H1 (cell line): ENCODE results near the gene POU5F1. TPM values are rescaled to one million over a fixed set of nuclear protein-coding genes. Genes with fewer than 3 reads are reported as not detected.
A peak's percentile ranks its signal among the peaks of the same experiment; 100 is the strongest.

Source experiments
- CTCF ChIA-PET: fragments of 300-600 bp; sonication (Branson Sonifier 250); formaldehyde crosslinking; loops from one replicate; lab custom pipeline; 2021; ENCODE audit not compliant: partially characterized antibody; lab: Charles Lee
- POLR2A ChIA-PET: fragments of 300-600 bp; sonication (Branson Sonifier 250); formaldehyde crosslinking; loops from one replicate; lab custom pipeline; 2021; ENCODE audit warnings: inconsistent platforms; ENCODE audit not compliant: partially characterized antibody; lab: Charles Lee
- DNase-seq, 2 experiments: peaks; one replicate each; pipeline versions ENCODE4 v3.0.0 to v3.0.0-alpha.2; 2010 to 2022; ENCODE audit warnings: low spot score in 2 of 2, low read depth in 1 of 2, mixed read lengths in 1 of 2
- FAIRE-seq: peaks from 2 replicates; lab custom pipeline; 2011; peaks lifted over from hg19 to GRCh38; lab: Jason Lieb, UNC
- H2AFZ ChIP-seq: 2 replicates; pipeline ENCODE4 v1.8.1; 2012; ENCODE audit warnings: low read length, inconsistent platforms
- H2AK5ac ChIP-seq: 2 replicates; pipeline ENCODE4 v1.6.1; 2013; ENCODE audit warnings: low read depth, low read length
- H2BK120ac ChIP-seq: replicated peaks from 2 replicates; pipeline ENCODE3; 2013; ENCODE audit warnings: low read depth, low read length, inconsistent platforms
- H2BK12ac ChIP-seq: 2 replicates; pipeline ENCODE4 v1.6.1; 2013; ENCODE audit warnings: low read depth, low read length
- H2BK15ac ChIP-seq: 2 replicates; pipeline ENCODE4 v1.6.1; 2013; ENCODE audit warnings: low read length
- H2BK20ac ChIP-seq: 2 replicates; pipeline ENCODE4 v1.6.1; 2013; ENCODE audit warnings: low read length
- H2BK5ac ChIP-seq: 2 replicates; pipeline ENCODE4 v1.6.1; 2013; ENCODE audit warnings: low read depth, low read length
- H3K14ac ChIP-seq: 2 replicates; pipeline ENCODE4 v1.6.1; 2013; ENCODE audit warnings: inconsistent platforms; ENCODE audit not compliant: insufficient read length
- H3K18ac ChIP-seq: 2 replicates; pipeline ENCODE4 v1.6.1; 2013; ENCODE audit warnings: low read length; ENCODE audit errors: extremely low read depth
- H3K23ac ChIP-seq: 2 replicates; pipeline ENCODE4 v1.6.1; 2013; ENCODE audit warnings: inconsistent platforms; ENCODE audit not compliant: insufficient read length
- H3K23me2 ChIP-seq: 2 replicates; pipeline ENCODE4 v1.6.1; 2013; ENCODE audit warnings: low read depth, low read length
- H3K27ac ChIP-seq: 2 replicates; pipeline ENCODE4 v1.6.1; 2011; ENCODE audit warnings: low read depth, low read length, inconsistent platforms
- H3K27me3 ChIP-seq, 4 experiments: replicated peaks in 1 of 4; 1 replicate in 1 of 4; 2 replicates in 3 of 4; pipeline versions ENCODE4 v1.6.1 to v1.8.1; 2011 to 2013; ENCODE audit warnings: low read length in 3 of 4, mild to moderate bottlenecking in 3 of 4, inconsistent platforms in 2 of 4, mixed read lengths in 2 of 4, moderate library complexity in 1 of 4; ENCODE audit not compliant: control insufficient read depth in 3 of 4, insufficient read depth in 3 of 4; ENCODE audit errors: extremely low read depth in 1 of 4
- H3K36me3 ChIP-seq, 4 experiments: 2 replicates each; pipeline versions ENCODE4 v1.6.1 to v1.8.1; 2011 to 2013; ENCODE audit warnings: mild to moderate bottlenecking in 4 of 4, low read length in 3 of 4, moderate library complexity in 2 of 4, control low read depth in 1 of 4, inconsistent platforms in 1 of 4; ENCODE audit not compliant: insufficient read depth in 4 of 4, control insufficient read depth in 2 of 4
- H3K4ac ChIP-seq: replicated peaks from 2 replicates; pipeline ENCODE3; 2013; ENCODE audit warnings: low read length, low read depth, mixed read lengths, inconsistent platforms; ENCODE audit not compliant: insufficient read length
- H3K4me1 ChIP-seq, 4 experiments: replicated peaks in 1 of 4; 1 replicate in 1 of 4; 2 replicates in 3 of 4; pipeline versions ENCODE4 v1.6.1 to v1.8.1; 2011 to 2013; ENCODE audit warnings: low read length in 3 of 4, inconsistent platforms in 2 of 4, mixed read lengths in 1 of 4; ENCODE audit not compliant: insufficient read depth in 4 of 4, control insufficient read depth in 3 of 4
- H3K4me2 ChIP-seq, 2 experiments: 2 replicates each; pipeline versions ENCODE4 v1.6.1 to v1.8.1; 2011 to 2013; ENCODE audit warnings: low read depth in 2 of 2, low read length in 2 of 2, control low read depth in 1 of 2, inconsistent platforms in 1 of 2, mild to moderate bottlenecking in 1 of 2; ENCODE audit not compliant: insufficient read depth in 1 of 2
- H3K4me3 ChIP-seq, 4 experiments: fragments of 200-600, 300-600 bp in 1 of 4; sonication (generic), shearing (Covaris generic), sonication (Bioruptor Twin) in 1 of 4; 2 replicates each; pipeline versions ENCODE4 v1.5.1 to v1.8.1; 2011 to 2016; ENCODE audit warnings: low read length in 4 of 4, low read depth in 3 of 4, control low read depth in 2 of 4, inconsistent platforms in 2 of 4, mild to moderate bottlenecking in 2 of 4, mixed read lengths in 1 of 4, moderate library complexity in 1 of 4; ENCODE audit not compliant: insufficient read depth in 2 of 4; ENCODE audit errors: extremely low read depth in 1 of 4
- H3K56ac ChIP-seq: replicated peaks from 2 replicates; pipeline ENCODE3; 2013; ENCODE audit warnings: low read depth, mild to moderate bottlenecking, mixed read lengths, low read length, inconsistent platforms; ENCODE audit not compliant: insufficient read length
- H3K79me1 ChIP-seq: 2 replicates; pipeline ENCODE4 v1.6.1; 2013; ENCODE audit warnings: low read depth, low read length, control low read depth
- H3K79me2 ChIP-seq, 2 experiments: 2 replicates each; pipeline versions ENCODE4 v1.6.1 to v1.8.1; 2012 to 2013; ENCODE audit warnings: low read length in 2 of 2, mild to moderate bottlenecking in 2 of 2, inconsistent platforms in 1 of 2; ENCODE audit not compliant: insufficient read depth in 2 of 2, control insufficient read depth in 1 of 2
- H3K9ac ChIP-seq, 4 experiments: replicated peaks in 1 of 4; 1 replicate in 1 of 4; 2 replicates in 3 of 4; pipeline versions ENCODE4 v1.6.1 to v1.8.1; 2011 to 2013; ENCODE audit warnings: low read depth in 3 of 4, low read length in 3 of 4, control low read depth in 2 of 4, mild to moderate bottlenecking in 2 of 4, moderate library complexity in 2 of 4, inconsistent platforms in 1 of 4; ENCODE audit errors: extremely low read depth in 1 of 4
- H3K9me3 ChIP-seq, 2 experiments: 2 replicates each; pipeline versions ENCODE4 v1.6.1 to v1.8.1; 2012 to 2013; ENCODE audit warnings: mild to moderate bottlenecking in 2 of 2, moderate library complexity in 2 of 2, control low read depth in 1 of 2, inconsistent platforms in 1 of 2, low read depth in 1 of 2, low read length in 1 of 2, mixed read lengths in 1 of 2; ENCODE audit not compliant: insufficient read depth in 2 of 2
- H4K20me1 ChIP-seq, 2 experiments: replicated peaks in 1 of 2; 2 replicates each; pipeline versions ENCODE3 to v1.8.1; 2011 to 2013; ENCODE audit warnings: inconsistent platforms in 2 of 2, low read length in 2 of 2, mild to moderate bottlenecking in 1 of 2; ENCODE audit not compliant: insufficient read depth in 2 of 2, control insufficient read depth in 1 of 2
- H4K5ac ChIP-seq: 2 replicates; pipeline ENCODE4 v1.6.1; 2013; ENCODE audit warnings: low read length, low read depth, mixed read lengths, inconsistent platforms; ENCODE audit not compliant: insufficient read length
- H4K8ac ChIP-seq: 2 replicates; pipeline ENCODE4 v1.8.0; 2013; ENCODE audit warnings: mild to moderate bottlenecking, moderate library complexity, low read length, inconsistent platforms; ENCODE audit not compliant: insufficient read depth; ENCODE audit errors: extremely low read depth
- H4K91ac ChIP-seq: replicated peaks from 2 replicates; pipeline ENCODE3; 2013; ENCODE audit warnings: low read length, mixed read lengths, inconsistent platforms; ENCODE audit not compliant: insufficient read length
- CBX8 ChIP-seq: fragments of 300-800, 300-1000 bp; sonication (generic); IDR thresholded peaks from 2 replicates; pipeline ENCODE4 v1.7.1; 2016; ENCODE audit warnings: low read depth, low read length, borderline replicate concordance
- JUN ChIP-seq: IDR thresholded peaks from 2 replicates; pipeline ENCODE4 v1.6.1; 2011; ENCODE audit warnings: low read depth, mild to moderate bottlenecking, improper control_type of control experiment, low read length
- NRF1 ChIP-seq: IDR thresholded peaks from 2 replicates; pipeline ENCODE4 v1.6.1; 2011; ENCODE audit warnings: mild to moderate bottlenecking, low read depth, low read length, improper control_type of control experiment
- RNF2 ChIP-seq: fragments of 200-900, 300-1000 bp; sonication (generic); IDR thresholded peaks from 2 replicates; pipeline ENCODE4 v1.7.1; 2016; ENCODE audit warnings: borderline replicate concordance, low read depth, mild to moderate bottlenecking, antibody characterized with exemption, low read length; ENCODE audit not compliant: poor library complexity, severe bottlenecking; ENCODE audit errors: missing control alignments
- TAF1 ChIP-seq: IDR thresholded peaks from 2 replicates; pipeline ENCODE4 v1.6.1; 2011; ENCODE audit warnings: mild to moderate bottlenecking, low read depth, low read length
- TCF12 ChIP-seq: IDR thresholded peaks from 2 replicates; pipeline ENCODE4 v1.6.1; 2011; ENCODE audit warnings: low read depth, mild to moderate bottlenecking, low read length
- YY1 ChIP-seq: IDR thresholded peaks from 2 replicates; pipeline ENCODE4 v1.6.1; 2011; ENCODE audit warnings: low read depth, mild to moderate bottlenecking, low read length
- WGBS, 2 experiments: shearing (Covaris generic) in 1 of 2; methylation state at CpG; one replicate each; pipeline versions ENCODE4 v1.1.6 to v1.1.7; 2013 to 2015; ENCODE audit warnings: low lambda C conversion rate in 2 of 2, mixed read lengths in 2 of 2, inconsistent platforms in 1 of 2, low coverage in 1 of 2, missing lambda C conversion rate in 1 of 2; ENCODE audit not compliant: insufficient replicate concordance in 2 of 2, insufficient coverage in 1 of 2, insufficient read length in 1 of 2; ENCODE audit errors: extremely low coverage in 1 of 2, missing lambda C conversion rate in 1 of 2; 5-methylcytosine and 5-hydroxymethylcytosine counted together
- polyA plus RNA-seq, 7 experiments: library from polyadenylated mRNA; depleted of rRNA in 3 of 7; stranded (reverse) in 5 of 7; unstranded in 2 of 7; fragments of >200 nt in 5 of 7; fragments of 200-250 nt in 2 of 7; gene quantifications; 1 replicate in 5 of 7; 2 replicates in 1 of 7; 4 replicates in 1 of 7; pipeline versions ENCODE4 v1.2.1 to v1.2.3, GENCODE V29; 2011 to 2013; ENCODE audit warnings: missing spikeins in 2 of 7, mixed read lengths in 2 of 7
- total RNA-seq: library from RNA; stranded (reverse); fragmentation: NEBNext Ultra II Directional; extraction: Animal tissue kit (Norgen Biotek cat#: 25700); gene quantifications from 2 replicates; pipeline ENCODE4 v1.2.1, GENCODE V29; 2021

Gene POU5F1
- total and polyA plus RNA-seq, 2 of the 8 experiments (the other 6 are each of a cell fraction or from before 2014, with no cell fraction given), result 2,437 to 2,526 TPM

- H3K14ac ChIP-seq, result no peak overlapping the region
- peak overlapping the region; percentile 80 for H3K4ac ChIP-seq
- 0 out of 2 replicates have a peak overlapping the region, but pooled peaks have one; percentile 65 for H2AK5ac ChIP-seq
- no peak overlapping the region for H2AFZ ChIP-seq
- peak overlapping the region; percentile 91 for H4K91ac ChIP-seq
- no peak for DNase-seq
- peak overlapping the region; percentile 98; the same call in 1 of the 2 replicates for H2BK15ac ChIP-seq
- H3K4me2 ChIP-seq, result no peak overlapping the region
- H3K23ac ChIP-seq, result no peak overlapping the region
- no peaks in the 10 kb centered on the region for H3K79me2 ChIP-seq
- H3K79me1 ChIP-seq, result no peaks in the 10 kb centered on the region
- peaks cover 2 to 25% (median 6%) of the 10 kb centered on the region in 4 experiments; a peak in 5 of 8 replicates for H3K36me3 ChIP-seq
- H4K8ac ChIP-seq, result no peak overlapping the region; the same call in 1 of the 2 replicates
- 0 out of 7 replicates have a peak, but pooled peaks cover 0 to 2% (median 0%) of the 10 kb centered on the region in 4 experiments for H3K27me3 ChIP-seq
- no peak overlapping the region for H3K4me3 ChIP-seq
- H3K23me2 ChIP-seq, result no peaks in the 10 kb centered on the region; the same call in 1 of the 2 replicates
- ChIA-PET CTCF (interaction anchor here (0.6 to 16.4 kb wide), 8 partner anchors 11 to 158 kb away, joined by 3 to 170 read pairs (median 6); partner anchors contain the start of genes CCHCR1 and TCF19), POLR2A (interaction anchor here (0.6 to 68.5 kb wide), 4 partner anchors 7 to 244 kb away, joined by 3 to 2251 read pairs (median 1127); partner anchors contain the start of genes CCHCR1, CDSN, POU5F1 and PSORS1C1)
- no peak overlapping the region for H2BK5ac ChIP-seq
- TF ChIP-seq NRF1 (no peak), RNF2 (no peak), TAF1 (no peak), TCF12 (no peak), CBX8 (no peak), JUN (no peak), YY1 (no peak)
- TF ChIP-seq, all 59 proteins: peak for 0
- Histone ChIP-seq H3K56ac (no peak overlapping the region), H3K18ac (no peak overlapping the region; the same call in 1 of the 2 replicates), H2BK12ac (peak overlapping the region; percentile 98; the same call in 1 of the 2 replicates), H2BK120ac (no peak overlapping the region), H4K20me1 (no peaks in the 10 kb centered on the region), H4K5ac (no peak overlapping the region), H2BK20ac (peak overlapping the region; percentile 89; the same call in 1 of the 2 replicates), H3K9ac (no peak overlapping the region), H3K9me3 (no peaks in the 10 kb centered on the region), H3K4me1 (peaks cover 0 to 20% (median 15%) of the 10 kb centered on the region in 4 experiments; a peak in 6 of 7 replicates), H3K27ac (no peak overlapping the region)
- no peak for FAIRE-seq
- 86% methylated on average over 15 of the region's 15 CpGs; no CpG with 5 or more reads in 1 of the 2 experiments for WGBS, 2 experiments
Observed at GRCh38 chr6:31140643-31141042, 29.8 kb downstream of the POU5F1 start.
